T-helper 17 cell (primary cell): Measurements from ENCODE around the gene CCDC179. TPM values are rescaled to one million over a fixed set of nuclear protein-coding genes. Genes with fewer than 3 reads are reported as not detected.

Experiments used
- ATAC-seq: fragments of 150-1000 bp; cut with Tn5 transposase; 2 replicates; pipeline ENCODE4 v1.10.0; 2021; ENCODE audit warnings: mild to moderate bottlenecking, moderate library complexity
- DNase-seq, 3 donors: peaks; one replicate each; pipeline versions ENCODE4 v3.0.0 to v3.0.0-alpha.2; 2020 to 2021
- H3K9me3 ChIP-seq: one replicate; pipeline ENCODE4 v1.7.0; 2013; ENCODE audit warnings: low read length, mild to moderate bottlenecking; ENCODE audit not compliant: control insufficient read depth, poor library complexity, severe bottlenecking
- H3K27ac Mint-ChIP-seq: one replicate; pipeline ENCODE4 v1.8.0; 2022; ENCODE audit warnings: mild to moderate bottlenecking, moderate library complexity, mixed read lengths
- H3K27me3 Mint-ChIP-seq: one replicate; pipeline ENCODE4 v1.8.0; 2022; ENCODE audit warnings: mixed read lengths
- H3K36me3 Mint-ChIP-seq: one replicate; pipeline ENCODE4 v1.8.0; 2022; ENCODE audit warnings: low read depth, mixed read lengths
- H3K4me1 Mint-ChIP-seq: one replicate; pipeline ENCODE4 v1.8.0; 2022; ENCODE audit warnings: mild to moderate bottlenecking, mixed read lengths
- H3K4me3 Mint-ChIP-seq: one replicate; pipeline ENCODE4 v1.8.0; 2022; ENCODE audit warnings: mild to moderate bottlenecking, moderate library complexity, mixed read lengths
- total RNA-seq, 4 donors: library from RNA in 2 of 4; stranded (reverse) in 2 of 4; gene quantifications; one replicate each; pipeline ENCODE4 v1.2.3 and lab custom pipeline; 2022 to 2026

CCDC179 gene
- total RNA-seq, 2 donors from 2014 or later, result not detected

- H3K4me3 Mint-ChIP-seq, result no peak overlapping the region
- ATAC-seq (no peak), DNase-seq (no peak)
- no peaks in the 10 kb centered on the region for H3K9me3 ChIP-seq
- no peaks in the 10 kb centered on the region for H3K27me3 Mint-ChIP-seq
- peaks cover 3% of the 10 kb centered on the region for H3K4me1 Mint-ChIP-seq
- H3K27ac Mint-ChIP-seq, result no peak overlapping the region
- H3K36me3 Mint-ChIP-seq, result peaks cover 4% of the 10 kb centered on the region
Measured at GRCh38 chr11:22846726-22847125, 13.5 kb downstream of the CCDC179 start.

DNA sequence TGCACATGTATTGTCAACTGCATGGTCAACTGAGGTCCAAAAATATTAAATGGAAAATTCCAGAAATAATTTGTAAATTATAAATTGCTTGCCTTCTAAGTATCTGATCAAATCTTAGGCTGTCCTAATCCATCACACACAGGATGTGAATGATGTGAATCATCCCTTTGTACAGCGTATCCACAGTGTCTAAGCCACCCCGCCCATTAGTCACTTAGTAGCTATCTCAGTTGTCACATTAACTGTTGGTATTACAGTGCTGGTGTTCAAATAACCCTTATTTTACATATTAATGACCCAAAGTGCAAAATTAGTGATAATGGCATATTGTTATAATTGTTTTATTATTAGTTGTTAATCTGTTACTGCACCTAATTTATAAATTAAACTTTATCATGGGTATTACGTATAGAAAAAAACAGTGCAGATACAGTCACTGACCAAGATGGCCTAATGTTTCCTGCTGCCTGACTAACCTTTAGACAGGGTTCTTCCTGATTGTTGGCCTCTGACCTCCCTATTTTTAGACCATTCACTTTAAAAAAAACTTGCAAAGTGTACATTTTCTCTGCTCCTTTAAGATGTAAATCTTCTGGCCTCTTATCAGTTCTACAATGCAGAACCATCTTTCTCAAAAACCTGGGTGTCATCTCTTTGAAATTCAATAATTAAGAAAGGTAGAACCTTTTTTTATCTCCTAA is 27.8 kb downstream of the CCDC179 start:
- H3K27me3 Mint-ChIP-seq, result no peaks in the 10 kb centered on the region
- no peaks in the 10 kb centered on the region for H3K9me3 ChIP-seq
- no peaks in the 10 kb centered on the region for H3K36me3 Mint-ChIP-seq
- peaks cover 7% of the 10 kb centered on the region for H3K4me1 Mint-ChIP-seq
- no peak overlapping the region for H3K27ac Mint-ChIP-seq
- H3K4me3 Mint-ChIP-seq, result no peak overlapping the region
- ATAC-seq (no peak), DNase-seq (no peak)

GRCh38 chr11:22830082-22830414 is 30.2 kb downstream of the CCDC179 start:
- no peak for ATAC-seq
- Mint-ChIP-seq H3K4me1 (peaks cover 7% of the 10 kb centered on the region), H3K27ac (peak overlapping the region; percentile 81), H3K27me3 (no peaks in the 10 kb centered on the region), H3K36me3 (no peaks in the 10 kb centered on the region), H3K4me3 (peak overlapping the region; percentile 93)
- H3K9me3 ChIP-seq, result no peaks in the 10 kb centered on the region
- DNase-seq, result no peak

- DNase-seq (peak; percentile 88 to 93 (median 90)), ATAC-seq (peak; percentile 95)
- Mint-ChIP-seq H3K27ac (peak within 1 kb of the TSS; percentile 81), H3K4me1 (peaks cover 7% of the 10 kb centered on the region), H3K36me3 (no peaks in the 10 kb centered on the region), H3K4me3 (peak within 1 kb of the TSS; percentile 93), H3K27me3 (no peaks in the 10 kb centered on the region)
- H3K9me3 ChIP-seq, result no peaks in the 10 kb centered on the region
Measured at GRCh38 chr11:22829231-22830081, 30.8 kb downstream of the CCDC179 start, which contains the start of gene SVIP. Gene SVIP (minus strand): TSS chr11:22829801. CDS start chr11:22829748, 53 bp downstream.

- H3K9me3 ChIP-seq, result no peaks in the 10 kb centered on the region
- Mint-ChIP-seq H3K27me3 (no peaks in the 10 kb centered on the region), H3K27ac (peak overlapping the region; percentile 81), H3K36me3 (no peaks in the 10 kb centered on the region), H3K4me1 (peaks cover 9% of the 10 kb centered on the region), H3K4me3 (peak overlapping the region; percentile 53)
- DNase-seq (no peak), ATAC-seq (no peak)
Measured at GRCh38 chr11:22828373-22828772, 31.9 kb downstream of the CCDC179 start.

DNA sequence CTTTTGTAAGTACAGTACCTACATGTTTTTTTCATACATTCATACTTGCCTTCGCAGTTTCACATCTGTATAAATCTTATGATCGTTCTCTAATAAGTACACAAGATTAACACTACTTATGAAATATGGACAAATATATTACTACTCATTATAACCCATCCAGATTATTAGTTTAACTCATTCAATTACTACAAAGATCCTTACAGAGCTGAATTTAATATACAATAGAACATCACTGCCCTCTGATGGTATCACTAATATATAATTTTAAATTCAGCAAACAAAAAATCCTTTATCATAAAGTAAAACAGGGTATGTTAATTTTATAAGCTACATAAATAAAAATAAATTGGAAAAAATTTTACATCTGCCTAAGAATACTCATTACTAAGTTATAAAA is 38.1 kb downstream of the CCDC179 start:
- ATAC-seq, result no peak
- Mint-ChIP-seq H3K4me1 (peaks cover 2% of the 10 kb centered on the region), H3K27ac (no peak overlapping the region), H3K36me3 (peaks cover 2% of the 10 kb centered on the region), H3K27me3 (no peaks in the 10 kb centered on the region), H3K4me3 (no peak overlapping the region)
- DNase-seq, result no peak
- peaks cover 4% of the 10 kb centered on the region for H3K9me3 ChIP-seq

- Mint-ChIP-seq H3K27me3 (no peaks in the 10 kb centered on the region), H3K36me3 (no peaks in the 10 kb centered on the region), H3K4me1 (no peaks in the 10 kb centered on the region), H3K4me3 (no peak overlapping the region), H3K27ac (no peak overlapping the region)
- ATAC-seq, result no peak
- DNase-seq, result no peak
- H3K9me3 ChIP-seq, result no peaks in the 10 kb centered on the region
Measured at GRCh38 chr11:22809893-22810292, 50.4 kb downstream of the CCDC179 start.

DNA sequence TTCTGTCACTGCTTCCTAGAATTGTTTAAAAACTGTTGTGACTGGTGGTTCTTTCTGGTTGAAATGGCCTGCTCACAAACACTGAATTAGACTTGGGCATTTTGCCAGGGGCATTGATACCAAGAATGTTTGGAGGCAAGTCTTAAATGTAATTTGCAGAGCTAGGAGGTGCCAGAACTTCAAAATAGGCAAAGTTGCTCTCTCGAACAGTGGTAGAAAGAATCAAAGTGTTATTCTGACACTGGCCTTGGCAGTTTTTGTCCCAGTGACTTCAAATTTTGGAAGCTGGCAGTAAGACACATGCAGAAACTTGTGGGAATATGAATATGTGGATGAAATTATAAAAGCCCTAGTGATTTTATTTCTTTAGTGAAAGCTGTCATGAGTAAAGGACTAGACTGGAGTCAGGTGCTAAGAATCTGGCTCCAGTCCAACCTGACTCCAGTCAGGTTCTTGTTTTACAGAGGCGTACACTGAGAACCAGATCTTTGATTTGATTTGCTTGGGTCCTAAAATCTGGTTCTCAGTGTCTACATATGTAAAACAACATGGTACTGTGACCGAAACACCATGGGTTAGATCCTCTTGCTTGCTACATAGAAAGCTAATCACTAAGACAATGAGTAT is 51.6 kb downstream of the CCDC179 start:
- Mint-ChIP-seq H3K4me1 (no peaks in the 10 kb centered on the region), H3K27me3 (no peaks in the 10 kb centered on the region), H3K4me3 (no peak overlapping the region), H3K27ac (no peak overlapping the region), H3K36me3 (no peaks in the 10 kb centered on the region)
- ATAC-seq, result no peak
- no peak for DNase-seq
- H3K9me3 ChIP-seq, result no peaks in the 10 kb centered on the region

DNA sequence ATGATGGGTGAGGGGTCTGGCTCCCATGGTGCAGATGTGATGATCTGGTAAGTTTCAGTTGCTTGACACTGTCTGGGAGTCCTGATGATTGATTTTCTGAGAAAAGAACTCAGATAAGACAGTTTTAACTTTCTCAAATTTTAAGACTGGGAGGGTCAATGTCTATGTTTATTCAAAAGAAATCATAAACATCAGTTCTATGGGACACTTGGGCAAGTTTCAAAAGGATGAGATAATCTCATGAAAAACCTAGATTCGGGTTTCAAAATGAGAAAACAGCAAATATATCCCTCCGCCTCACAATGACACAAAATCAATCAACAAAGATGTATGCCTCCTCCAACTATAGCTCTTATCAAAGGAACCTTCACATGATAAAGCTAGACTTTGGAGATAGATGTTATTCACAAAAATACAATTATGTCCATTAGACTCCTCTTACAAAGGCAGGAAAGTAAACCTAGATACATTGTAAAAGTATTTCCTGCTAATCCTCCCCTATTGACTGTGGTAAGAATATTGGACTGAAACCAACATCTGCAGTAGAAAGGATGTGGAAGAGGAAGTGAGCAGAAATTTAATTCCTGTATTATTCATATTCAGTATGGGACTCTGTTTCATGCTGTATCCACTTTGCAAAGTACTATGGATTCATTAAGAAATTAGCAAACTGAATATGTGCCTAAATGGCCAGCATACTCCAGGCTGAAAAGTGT is 52.3 kb downstream of the CCDC179 start:
- Mint-ChIP-seq H3K27me3 (no peaks in the 10 kb centered on the region), H3K36me3 (no peaks in the 10 kb centered on the region), H3K4me3 (no peak overlapping the region), H3K4me1 (no peaks in the 10 kb centered on the region), H3K27ac (no peak overlapping the region)
- H3K9me3 ChIP-seq, result no peaks in the 10 kb centered on the region
- ATAC-seq (no peak), DNase-seq (no peak)

DNA sequence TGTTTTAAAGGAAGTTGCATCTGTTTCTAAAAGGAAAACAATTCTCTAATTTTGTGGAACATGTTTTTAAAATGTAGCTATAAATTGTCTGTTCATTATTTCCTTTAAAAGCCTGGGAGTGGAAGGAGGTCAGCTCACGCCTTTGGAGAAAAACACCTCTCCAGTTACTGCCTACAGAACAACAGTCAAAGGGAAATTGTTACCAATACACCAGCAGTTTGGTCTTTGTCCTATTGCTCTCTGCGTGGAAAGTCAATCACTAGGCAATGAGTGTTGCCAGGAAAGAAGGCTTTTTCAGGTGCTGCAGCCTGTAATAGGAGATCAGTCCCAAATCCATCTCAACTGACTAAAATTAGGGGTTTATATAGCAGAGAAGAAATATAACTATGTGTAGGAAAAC is 52.9 kb downstream of the CCDC179 start:
- no peaks in the 10 kb centered on the region for H3K9me3 ChIP-seq
- no peaks in the 10 kb centered on the region for H3K4me1 Mint-ChIP-seq
- DNase-seq (no peak), ATAC-seq (no peak)
- no peaks in the 10 kb centered on the region for H3K27me3 Mint-ChIP-seq
- no peak overlapping the region for H3K4me3 Mint-ChIP-seq
- H3K36me3 Mint-ChIP-seq, result no peaks in the 10 kb centered on the region
- no peak overlapping the region for H3K27ac Mint-ChIP-seq

- no peaks in the 10 kb centered on the region for H3K36me3 Mint-ChIP-seq
- H3K27ac Mint-ChIP-seq, result no peak overlapping the region
Measured at GRCh38 chr11:22802861-22803260, 57.4 kb downstream of the CCDC179 start.

GRCh38 chr11:22800482-22800881 is 59.8 kb downstream of the CCDC179 start:
- Mint-ChIP-seq H3K36me3 (no peaks in the 10 kb centered on the region), H3K27me3 (peaks cover 25% of the 10 kb centered on the region), H3K27ac (no peak overlapping the region), H3K4me1 (no peaks in the 10 kb centered on the region), H3K4me3 (no peak overlapping the region)
- DNase-seq (no peak), ATAC-seq (no peak)
- H3K9me3 ChIP-seq, result peaks cover 2% of the 10 kb centered on the region

More at GRCh38 chr11:22802861-22803260, 57.4 kb downstream of the CCDC179 start:
- ATAC-seq (no peak), DNase-seq (no peak)
- Mint-ChIP-seq H3K4me1 (no peaks in the 10 kb centered on the region), H3K27me3 (peaks cover 17% of the 10 kb centered on the region), H3K4me3 (no peak overlapping the region)
- peaks cover 2% of the 10 kb centered on the region for H3K9me3 ChIP-seq

GRCh38 chr11:22798901-22799300 is 61.4 kb downstream of the CCDC179 start:
- Mint-ChIP-seq H3K36me3 (no peaks in the 10 kb centered on the region), H3K27ac (no peak overlapping the region), H3K27me3 (peaks cover 29% of the 10 kb centered on the region), H3K4me3 (no peak overlapping the region), H3K4me1 (no peaks in the 10 kb centered on the region)
- no peak for DNase-seq
- peaks cover 2% of the 10 kb centered on the region for H3K9me3 ChIP-seq
- no peak for ATAC-seq
